NCI-H1048 (cell line): ENCODE data around the gene MACROD2.

ENCODE experiments used
- DNase-seq: peaks from one replicate; lab custom pipeline; 2025; lab: John Stamatoyannopoulos, UW

Gene MACROD2

DNA sequence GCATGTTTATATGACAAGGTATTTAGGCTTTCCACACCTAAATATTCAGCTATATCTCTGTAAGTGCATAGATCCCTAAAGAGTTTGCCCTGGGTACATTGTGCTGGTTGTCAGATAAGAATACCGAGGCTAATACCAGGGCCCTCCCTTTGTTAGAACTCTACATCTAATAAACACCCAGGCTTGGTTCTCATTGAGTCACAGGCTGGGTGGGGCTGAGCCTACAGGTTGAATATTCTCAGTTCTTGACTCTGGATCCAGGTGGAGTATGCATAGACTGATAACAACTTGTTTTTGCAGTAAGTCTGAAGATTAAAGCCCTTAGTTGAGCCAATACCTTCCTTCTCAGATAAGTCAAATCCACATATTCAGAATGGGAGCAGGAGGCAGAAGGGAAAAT lies 654.3 kb downstream of the MACROD2 start:
- no peak for DNase-seq

DNA sequence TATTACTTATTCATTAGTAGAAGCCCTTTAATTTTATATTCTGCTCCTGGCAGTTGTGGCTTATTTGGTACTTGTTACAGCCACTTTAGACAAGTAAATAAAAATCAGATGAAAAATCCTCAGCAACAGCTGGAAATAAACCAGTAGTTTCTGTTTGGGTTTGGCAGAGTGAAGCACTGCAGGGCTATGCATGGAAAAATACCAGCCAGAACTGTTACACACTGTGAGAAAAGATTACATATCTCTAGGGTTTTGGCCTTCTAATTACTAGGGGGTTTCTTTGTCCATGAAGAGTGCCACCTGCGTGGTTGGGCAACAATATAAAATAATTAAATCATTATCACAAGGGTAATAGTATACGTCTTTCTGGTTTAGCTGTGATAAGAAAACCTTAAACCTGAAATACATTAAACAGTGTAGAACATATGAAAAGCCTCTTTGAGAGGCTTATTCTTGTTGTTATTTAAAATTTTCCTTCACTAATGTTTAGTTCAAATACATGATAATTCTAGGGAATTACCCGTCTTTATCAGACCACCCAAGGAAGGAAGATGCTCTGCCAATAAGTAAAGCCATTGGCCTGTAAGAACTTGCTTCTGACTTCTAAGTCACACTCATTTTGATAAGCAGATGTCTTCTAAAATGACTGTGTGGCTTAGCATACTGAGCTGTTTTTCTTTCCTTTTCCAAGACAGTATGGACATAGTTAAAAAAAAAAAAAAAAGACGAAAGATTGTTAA lies 662.1 kb downstream of the MACROD2 start:
- no peak for DNase-seq

DNA sequence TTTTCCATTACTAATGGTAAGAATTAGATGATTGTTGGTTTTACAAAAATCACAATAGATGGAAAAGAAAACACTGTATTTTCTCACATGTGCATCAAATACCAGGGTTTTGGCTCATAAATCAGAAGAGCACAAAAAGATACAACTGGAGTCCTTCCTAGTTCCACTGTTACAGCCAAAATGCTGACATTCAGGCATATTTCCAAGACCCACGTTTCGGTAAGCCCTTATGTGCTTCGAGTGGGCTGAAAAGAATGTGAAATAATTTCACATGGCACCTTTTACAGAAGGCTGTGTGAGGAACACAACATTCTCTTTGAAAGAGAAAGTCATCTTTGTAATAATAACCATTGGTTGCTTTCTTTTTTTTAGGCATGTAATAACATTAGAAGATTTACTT lies 668.8 kb downstream of the MACROD2 start:
- DNase-seq = no peak

DNA sequence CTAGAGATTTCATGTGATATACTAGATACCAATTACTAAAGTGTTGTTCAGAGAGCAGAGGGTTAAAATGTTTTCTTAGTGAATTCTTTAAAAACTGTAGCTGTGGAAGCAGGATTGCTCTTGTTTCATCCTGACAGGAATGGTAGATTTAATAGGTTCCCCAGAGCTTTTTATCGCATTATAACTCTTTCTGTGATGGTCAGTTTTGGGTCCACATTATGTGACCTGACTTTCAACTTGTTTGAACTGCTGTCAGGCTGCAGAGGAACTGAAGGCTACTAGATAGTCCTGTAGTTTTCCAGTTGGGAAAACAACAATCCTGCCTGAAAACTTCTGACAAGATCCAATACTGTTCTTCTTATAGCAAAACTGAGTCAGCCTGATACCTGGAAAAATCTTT lies 671.4 kb downstream of the MACROD2 start:
- DNase-seq = no peak

DNA sequence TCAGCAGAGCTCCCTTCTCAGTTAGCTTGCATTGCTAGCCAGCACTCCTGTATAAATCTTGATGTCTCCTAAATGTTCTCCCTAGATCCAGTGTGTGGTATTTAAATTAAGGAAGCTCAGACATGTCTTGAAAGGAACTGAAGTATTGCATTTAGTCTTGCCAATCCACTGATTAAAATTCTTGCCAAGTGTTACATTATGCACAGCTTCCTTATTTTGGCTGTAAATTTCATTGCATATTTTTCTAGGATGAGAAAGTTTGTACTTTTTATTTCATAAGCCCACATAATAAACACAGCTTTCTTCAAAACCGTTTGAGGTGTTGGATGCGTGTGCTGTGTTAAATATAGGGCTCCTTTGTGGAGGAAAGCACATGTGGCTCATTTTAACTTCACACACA lies 671.9 kb downstream of the MACROD2 start:
- no peak for DNase-seq

DNA sequence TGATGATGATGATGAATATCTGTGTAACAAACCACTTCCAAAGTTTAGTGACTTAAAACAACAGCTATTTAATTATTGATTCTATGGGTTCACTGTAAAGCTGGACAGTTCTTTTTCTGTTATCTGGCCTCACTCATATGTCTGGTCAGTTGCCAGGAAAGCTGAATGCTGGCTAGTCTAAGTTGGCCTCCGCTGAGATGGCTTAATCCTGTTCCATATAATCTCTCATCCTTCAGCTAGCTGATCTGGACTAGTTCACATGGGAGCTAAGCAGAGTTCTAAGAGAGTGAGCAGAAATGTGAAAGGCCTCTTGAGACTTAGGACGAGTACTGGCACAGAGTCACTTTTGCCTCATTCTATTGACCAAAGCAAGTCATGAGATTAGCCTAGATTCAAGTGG lies 676.8 kb downstream of the MACROD2 start:
- DNase-seq = no peak

DNA sequence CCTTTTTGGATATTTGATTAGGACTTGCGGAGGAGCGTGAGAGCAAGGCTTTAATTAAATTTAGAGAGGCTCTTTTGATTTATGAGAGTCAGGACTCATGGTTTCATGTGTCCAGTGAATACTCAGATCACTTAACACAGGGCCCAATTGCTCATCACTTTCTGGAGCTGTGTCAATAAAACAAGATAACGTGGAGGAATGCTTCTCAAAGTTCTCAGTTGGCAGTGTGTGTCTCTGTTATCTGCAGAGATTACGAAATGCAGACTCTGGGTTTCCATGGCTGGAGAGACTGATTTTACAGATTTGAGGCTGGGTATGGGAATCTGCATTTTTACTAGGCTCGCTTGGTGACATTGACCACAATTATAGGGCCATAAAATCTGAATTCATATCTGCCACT lies 677.8 kb downstream of the MACROD2 start:
- no peak for DNase-seq

DNA sequence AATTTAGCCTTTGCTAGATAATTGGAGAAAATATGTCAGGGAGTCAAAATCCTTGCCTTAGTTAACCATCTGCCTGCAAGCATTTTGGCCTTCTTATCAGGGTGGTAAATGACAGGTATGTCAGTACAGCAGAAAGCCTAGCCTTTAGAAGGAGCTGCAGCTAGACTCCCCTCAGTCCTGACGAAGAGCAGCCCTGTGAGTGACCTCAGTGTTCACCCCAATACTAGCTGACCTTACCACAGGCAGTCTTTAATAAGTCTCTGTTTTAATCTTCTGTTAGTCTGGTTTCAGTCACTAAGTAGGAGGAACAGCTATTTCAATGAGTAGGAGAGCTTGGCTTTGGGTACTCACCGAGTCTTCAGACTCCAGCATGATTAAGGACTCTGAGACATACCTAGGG lies 682.1 kb downstream of the MACROD2 start:
- DNase-seq = no peak

DNA sequence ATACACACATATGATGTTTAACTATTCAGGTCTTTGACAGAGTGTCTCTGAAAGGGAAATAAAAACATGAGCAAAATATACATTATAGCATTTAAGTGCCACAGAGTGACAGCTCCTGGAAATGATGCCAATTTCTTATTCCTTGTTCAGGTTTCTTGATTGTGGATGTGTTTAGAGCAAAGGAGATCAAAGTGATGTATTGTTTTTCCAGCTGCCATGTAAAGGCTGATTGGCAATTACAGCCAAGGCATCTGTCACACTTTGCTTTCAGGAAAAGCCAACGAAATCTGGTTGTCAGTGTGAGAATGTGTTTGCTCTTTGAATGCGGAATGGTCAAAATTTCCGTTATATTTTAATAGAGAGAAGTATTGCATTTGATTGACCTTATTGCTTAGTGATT lies 689.9 kb downstream of the MACROD2 start:
- no peak for DNase-seq

DNA sequence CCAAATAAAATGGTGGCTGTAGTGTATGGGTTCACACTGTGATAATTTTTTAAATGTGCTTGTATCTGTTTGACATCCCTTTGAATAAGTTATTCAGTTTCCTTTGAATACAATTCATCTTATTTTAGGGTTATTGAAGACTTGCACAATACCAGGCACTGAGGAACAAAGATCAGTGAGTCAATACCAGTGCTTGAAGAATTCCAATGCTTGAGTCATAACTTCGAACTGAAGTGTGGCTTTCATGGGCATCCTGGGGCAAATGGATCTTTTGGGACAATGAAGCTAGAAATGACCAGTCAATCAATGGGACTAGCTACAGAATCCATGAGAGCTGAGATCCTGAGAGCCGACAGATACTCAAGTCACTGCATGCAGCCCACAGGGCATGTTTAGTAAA lies 692.0 kb downstream of the MACROD2 start:
- no peak for DNase-seq

DNA sequence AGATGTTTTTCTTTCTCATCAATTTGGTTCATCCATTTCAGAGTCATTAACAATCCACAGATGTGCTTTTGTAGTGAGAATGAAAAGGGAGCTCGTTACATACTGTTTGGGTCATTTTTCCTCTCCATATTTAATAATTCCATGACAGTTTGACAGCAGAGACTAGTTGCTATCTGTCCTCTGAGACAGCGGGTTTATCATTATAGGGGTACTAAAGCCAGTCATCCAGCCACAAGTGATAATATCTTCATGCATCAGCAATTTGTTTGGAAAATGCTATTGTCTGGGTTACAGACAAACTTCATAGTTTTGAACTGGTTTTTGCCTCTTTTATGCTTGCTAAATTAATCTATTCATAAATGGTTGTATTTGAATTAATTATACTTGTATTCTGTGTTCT lies 692.7 kb downstream of the MACROD2 start:
- DNase-seq = no peak

DNA sequence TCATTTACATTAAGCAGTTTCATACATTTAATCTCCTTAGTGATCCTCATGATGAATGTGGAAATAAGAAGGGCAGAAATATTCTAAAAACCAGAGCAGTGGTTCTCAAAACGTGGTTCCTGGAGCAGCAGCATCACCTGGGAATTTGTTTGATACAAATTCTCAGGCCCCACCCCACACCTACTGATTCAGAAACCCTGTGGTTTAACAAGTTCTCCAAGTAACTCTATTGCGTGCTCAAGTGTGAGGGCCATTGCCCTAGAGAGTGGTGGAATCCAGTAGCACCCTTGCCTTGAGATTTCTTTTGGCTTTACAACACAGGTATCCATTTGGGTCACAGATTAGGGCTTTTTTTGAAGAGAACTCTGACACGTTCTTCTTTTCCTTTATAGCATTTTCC lies 696.7 kb downstream of the MACROD2 start:
- DNase-seq = no peak

DNA sequence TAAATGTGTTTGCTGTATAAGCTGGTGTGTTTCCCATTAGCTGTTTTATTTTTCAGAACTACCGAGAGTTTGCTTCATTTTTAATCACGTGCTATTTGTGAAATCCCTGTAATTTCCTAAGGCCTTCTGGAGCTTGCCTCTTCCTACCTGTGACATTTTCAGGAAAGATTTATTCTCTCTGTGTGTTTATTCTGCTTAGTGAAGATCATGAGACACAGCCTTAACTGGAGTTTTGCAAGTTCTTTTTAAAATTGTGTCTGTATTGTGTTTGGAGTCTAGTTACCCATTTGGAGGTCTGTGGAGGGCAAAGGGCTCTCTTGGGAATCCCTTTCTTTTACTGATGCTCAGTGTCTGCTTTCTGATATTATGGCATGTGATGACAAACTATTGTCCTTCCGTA lies 701.2 kb downstream of the MACROD2 start:
- DNase-seq = no peak

DNA sequence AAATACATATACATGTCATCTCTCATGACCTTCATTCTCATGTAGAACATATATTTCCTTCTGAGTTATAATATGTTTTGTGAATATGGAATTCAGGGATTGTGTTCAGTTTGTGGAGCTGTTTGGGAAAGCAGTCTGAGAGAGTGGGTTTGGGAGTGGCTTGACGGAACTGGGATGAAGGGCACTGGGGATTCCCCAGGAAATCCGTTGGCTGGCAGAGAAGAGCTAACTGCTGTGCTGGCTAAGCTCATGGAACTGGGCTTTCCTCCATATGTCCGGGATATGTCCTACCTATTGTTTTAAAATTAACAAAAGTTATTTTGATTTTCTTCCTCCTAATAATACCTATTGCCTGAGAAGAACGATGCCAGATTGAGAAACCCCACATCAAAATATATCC lies 701.6 kb downstream of the MACROD2 start:
- no peak for DNase-seq

DNA sequence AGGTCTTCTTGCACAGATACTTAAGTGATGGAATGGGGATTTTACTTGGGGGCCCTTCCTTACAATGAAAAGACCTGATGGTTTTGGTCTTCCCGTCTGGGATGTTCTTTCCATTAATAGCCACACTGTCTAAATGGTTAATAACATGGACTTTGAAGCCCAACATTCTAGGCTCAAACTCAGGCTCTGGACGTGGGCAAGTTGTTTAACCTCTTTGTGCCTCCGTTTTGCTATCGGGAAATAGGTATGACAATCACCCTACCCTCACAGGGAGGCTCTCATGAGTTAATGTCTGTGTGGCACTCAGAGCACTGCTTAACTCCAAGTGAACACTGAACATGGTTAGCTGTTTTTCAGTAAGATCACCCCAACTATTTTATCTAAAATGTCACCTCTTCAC lies 702.8 kb downstream of the MACROD2 start:
- no peak for DNase-seq

DNA sequence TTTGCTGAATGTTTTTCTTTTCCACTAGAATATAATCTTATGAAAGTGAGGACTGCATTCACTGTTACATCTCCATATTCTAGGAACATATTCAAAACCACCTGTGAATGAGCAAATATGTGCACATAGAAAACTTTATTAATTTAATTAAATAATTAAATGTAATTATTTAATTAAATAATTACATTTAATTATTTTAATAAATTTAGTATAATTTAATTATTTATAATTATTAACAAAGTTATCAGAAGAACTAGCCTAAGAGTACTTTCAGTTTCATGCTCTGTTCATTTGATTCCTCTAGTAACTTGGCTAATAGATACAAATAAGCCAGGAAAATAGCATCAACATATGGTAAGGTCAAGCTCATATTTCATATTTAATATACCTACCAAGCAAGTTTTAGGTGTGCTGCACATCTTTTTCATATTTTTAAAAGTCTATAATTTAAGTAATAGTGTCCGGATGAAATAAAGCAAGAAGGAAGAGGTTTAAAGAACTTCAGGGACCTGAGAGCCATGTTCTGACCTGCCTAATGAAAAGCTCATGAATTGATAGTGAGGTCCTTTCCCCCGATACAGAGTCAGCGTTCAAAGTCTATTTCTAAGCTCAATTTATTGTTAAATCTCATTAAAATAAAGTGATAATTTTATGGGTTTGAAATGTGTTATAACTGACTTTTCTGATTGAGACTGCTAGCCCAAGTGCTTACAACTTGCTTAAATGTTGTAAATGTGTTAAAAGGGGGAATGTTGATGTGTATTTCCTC lies 703.5 kb downstream of the MACROD2 start:
- DNase-seq = no peak

DNA sequence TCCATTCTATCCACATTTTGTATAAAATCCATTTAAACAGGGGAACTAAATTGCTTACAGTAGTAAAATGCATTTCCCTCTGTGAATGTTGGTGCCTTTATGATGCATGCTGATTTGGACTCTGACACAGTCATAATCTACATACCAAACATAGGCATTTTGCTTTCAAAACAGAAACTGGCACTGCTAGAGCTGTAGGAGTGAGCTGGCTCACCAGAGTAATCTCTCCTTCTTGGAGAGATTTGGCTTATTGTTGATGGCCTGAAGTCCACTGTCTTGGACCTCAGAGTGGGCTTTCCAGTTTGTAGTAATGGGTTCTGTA lies 705.3 kb downstream of the MACROD2 start:
- no peak for DNase-seq

DNA sequence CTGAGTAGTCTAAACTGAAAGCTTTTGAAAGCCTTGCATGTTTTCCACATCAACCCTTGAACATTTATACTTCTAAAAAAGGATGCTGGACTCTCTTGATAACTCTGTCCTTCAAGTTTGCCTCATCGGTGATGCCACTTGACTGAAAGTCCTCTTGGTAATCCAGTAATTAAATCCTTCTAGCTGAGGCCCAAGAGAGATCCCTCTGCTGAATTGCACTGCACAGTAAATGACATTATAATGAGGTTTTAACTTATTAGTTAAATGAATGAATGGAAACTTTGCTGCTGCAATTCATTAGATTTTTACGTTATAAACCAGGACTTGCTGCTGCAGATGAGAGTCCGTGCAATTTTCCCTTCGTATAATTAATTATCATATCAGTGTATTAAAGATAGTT lies 706.0 kb downstream of the MACROD2 start:
- DNase-seq = no peak

DNA sequence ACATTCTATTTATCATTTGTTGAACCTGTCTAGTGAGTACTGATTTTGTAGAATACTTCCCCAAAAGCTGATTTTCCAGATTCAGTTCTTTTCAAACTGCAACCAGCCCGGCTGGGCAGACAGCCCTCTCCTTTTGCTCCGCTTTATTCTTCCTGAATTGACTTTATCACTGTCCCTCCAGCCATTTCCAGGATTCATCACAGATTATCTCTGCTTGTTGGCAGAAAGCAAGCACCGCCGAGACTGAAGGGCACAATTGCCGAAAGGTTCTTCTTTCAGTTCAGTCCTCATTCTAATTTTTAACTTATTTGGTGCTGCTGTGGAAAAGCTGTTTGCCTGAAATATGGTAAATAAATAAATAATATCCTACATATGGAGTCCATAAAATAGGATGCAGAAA lies 711.2 kb downstream of the MACROD2 start:
- no peak for DNase-seq

DNA sequence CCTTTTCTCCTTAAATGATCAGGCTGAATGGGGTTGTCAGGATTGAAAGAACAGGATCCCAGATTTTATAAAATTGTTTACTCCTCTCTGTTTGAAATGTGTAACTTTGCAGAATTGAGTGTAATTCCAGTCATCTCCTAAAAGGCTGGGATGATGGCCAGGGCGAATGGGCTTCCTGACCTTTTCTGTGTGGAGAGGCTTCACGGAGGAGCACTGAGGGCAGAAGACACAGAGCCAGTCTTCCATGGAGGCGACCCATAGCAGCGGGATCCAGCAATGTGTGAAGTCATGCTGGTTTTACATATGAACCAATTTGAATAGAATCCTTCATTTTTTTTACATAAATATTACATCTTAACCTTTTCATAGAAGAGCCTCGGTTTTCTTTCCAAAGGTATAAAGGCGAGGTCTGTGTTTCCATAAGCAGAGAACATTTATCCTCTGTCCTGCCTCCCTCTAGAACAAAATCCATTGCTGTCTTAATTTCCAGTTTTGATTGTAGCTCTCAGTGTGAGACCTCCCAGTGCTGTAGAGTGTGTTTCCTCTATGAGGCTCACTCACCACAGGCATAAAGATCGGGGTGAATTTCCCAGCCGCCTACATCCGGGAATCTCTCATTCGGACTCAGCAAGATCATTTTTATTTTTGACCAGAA lies 711.8 kb downstream of the MACROD2 start:
- no peak for DNase-seq

DNA sequence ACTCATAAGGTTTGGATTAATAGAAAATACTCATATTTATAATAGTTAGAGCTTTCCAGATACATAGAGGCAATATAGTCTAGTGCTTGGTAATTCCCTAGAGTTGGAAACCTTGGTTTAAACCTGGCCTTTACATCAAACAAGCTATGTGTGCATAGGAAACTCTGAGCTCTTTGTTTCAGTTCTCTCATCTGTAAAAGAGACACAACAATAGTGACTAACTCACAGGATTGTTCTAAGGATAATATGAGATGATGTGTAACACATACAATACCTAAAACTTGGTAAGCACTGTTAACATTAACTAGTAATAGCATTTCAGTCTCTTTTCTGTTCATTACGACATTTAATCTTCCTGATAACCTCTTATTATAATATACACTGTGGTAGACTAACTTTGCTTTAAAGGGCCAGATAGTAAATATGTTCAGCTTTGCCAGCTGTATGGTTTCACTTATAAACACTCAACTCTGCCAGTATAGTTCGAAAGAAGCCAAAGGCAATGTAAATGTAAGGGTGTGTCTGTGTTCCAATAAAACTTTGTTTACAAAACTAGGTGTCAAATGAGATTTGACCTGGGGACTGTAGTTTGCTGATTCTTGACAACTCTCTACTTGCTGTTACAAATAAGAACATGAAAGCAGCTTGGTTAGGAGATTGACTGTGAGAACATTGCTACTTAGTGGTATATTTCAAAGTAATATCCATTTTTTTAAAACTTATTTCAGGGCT lies 712.7 kb downstream of the MACROD2 start:
- no peak for DNase-seq

DNA sequence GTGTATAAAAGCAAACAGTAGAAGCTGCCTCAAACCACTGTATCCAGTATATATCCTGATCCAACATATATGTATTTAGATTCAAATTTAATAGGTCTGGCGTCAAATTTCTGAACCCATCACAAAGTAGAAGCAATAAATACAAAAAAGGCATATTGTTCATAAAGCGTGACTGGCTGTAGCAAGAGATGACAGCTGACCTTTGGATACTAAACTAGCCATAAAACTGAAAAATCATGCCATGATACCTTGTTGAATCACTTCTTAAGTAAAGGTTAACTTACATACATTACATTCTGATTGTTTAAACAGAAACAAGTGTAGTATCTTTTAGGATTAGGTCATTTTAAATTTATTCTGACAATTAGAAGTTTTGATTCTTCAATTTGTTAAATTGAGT lies 714.1 kb downstream of the MACROD2 start:
- no peak for DNase-seq

DNA sequence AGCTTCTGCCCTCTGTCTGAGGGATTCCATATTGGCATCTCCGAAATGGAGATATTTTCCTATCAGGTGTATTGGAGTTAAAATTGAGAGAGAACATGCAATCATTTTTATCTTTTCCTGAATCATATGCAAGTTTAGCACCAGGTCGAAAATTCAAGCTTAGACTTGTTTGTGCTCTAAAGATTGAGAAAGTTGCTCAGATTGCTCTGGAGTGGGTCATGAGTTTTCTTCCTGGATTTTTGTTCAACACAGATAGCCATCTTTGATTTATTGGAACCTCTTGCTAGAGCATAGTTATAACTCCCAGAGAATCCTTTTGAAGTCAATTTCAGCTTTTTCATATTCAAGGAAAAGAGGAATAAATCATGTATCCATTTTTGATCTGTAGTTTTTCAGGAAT lies 715.6 kb downstream of the MACROD2 start:
- DNase-seq = no peak
